ENCODE data around the gene GCK. TPM values are rescaled to one million over a fixed set of nuclear protein-coding genes. Genes with fewer than 3 reads are reported as not detected.

Gene GCK
- total and polyA plus RNA-seq, 4 donors = 0.09 to 12.7 (median 0.44) TPM

GRCh38 chr7:44217852-44218402 lies 28.7 kb upstream of the GCK start:
- no peak for DNase-seq (ENCODE audit: low spot score)
- no peaks in the 10 kb centered on the region for H3K9me3 ChIP-seq (ENCODE audit: control insufficient read depth in 4 of 4, low read length in 3 of 4)
- WGBS = 89% methylated on average over 17 of the region's 17 CpGs

GRCh38 chr7:44217223-44217714 lies 28.0 kb upstream of the GCK start:
- Histone ChIP-seq H3K27me3 (ENCODE audit: control insufficient read depth in 4 of 4, insufficient read depth in 4 of 4, low read length in 3 of 4) (no peaks in the 10 kb centered on the region), H3K27ac (ENCODE audit: low read depth in 1 of 2, low read length in 2 of 2) (no peak overlapping the region), H3K9ac (ENCODE audit: low read depth in 1 of 2, low read length in 2 of 2) (no peak overlapping the region), H3K36me3 (ENCODE audit: control insufficient read depth in 4 of 4, insufficient read depth in 3 of 4, low read depth in 1 of 4, low read length in 3 of 4) (peaks cover 0 to 10% (median 0%) of the 10 kb centered on the region in 4 donors), H3K4me1 (ENCODE audit: control insufficient read depth in 4 of 4, insufficient read depth in 4 of 4, low read length in 3 of 4) (no peaks in the 10 kb centered on the region), H3K4me3 (ENCODE audit: low read depth in 1 of 3, low read length in 3 of 3) (no peak overlapping the region), H3K9me3 (ENCODE audit: control insufficient read depth in 4 of 4, low read length in 3 of 4) (no peaks in the 10 kb centered on the region)
- no peak for DNase-seq (ENCODE audit: low spot score)
- no peak for TF ChIP-seq MAX (IDR thresholded peaks at IDR 0.05)
- TF ChIP-seq NR2F2 (IDR thresholded peaks at IDR 0.05) = no peak
- TF ChIP-seq ZBTB33 (IDR thresholded peaks at IDR 0.05) = no peak
- no peak for TF ChIP-seq JUND (IDR thresholded peaks at IDR 0.05)
- TF ChIP-seq REST (IDR thresholded peaks at IDR 0.05) = no peak
- TF ChIP-seq RXRA (IDR thresholded peaks at IDR 0.05) = no peak
- no peak for TF ChIP-seq FOXA1 (IDR thresholded peaks at IDR 0.05)
- TF ChIP-seq TAF1 (conservative IDR thresholded peaks at IDR 0.05) = no peak
- no peak for TF ChIP-seq HNF4A (conservative IDR thresholded peaks at IDR 0.05)
- no peak for TF ChIP-seq GABPA (IDR thresholded peaks at IDR 0.05 in 1 of 2, conservative IDR thresholded peaks at IDR 0.05 in 1 of 2)
- WGBS = 90% methylated on average over 19 of the region's 19 CpGs

More at GRCh38 chr7:44217852-44218402, 28.7 kb upstream of the GCK start:
- TF ChIP-seq FOXA2 (IDR thresholded peaks at IDR 0.05) (no peak), ZBTB33 (IDR thresholded peaks at IDR 0.05) (no peak), HNF4G (IDR thresholded peaks at IDR 0.05) (no peak), SP1 (IDR thresholded peaks at IDR 0.05) (no peak), ATF3 (IDR thresholded peaks at IDR 0.05) (no peak), TAF1 (conservative IDR thresholded peaks at IDR 0.05) (no peak), FOXA1 (IDR thresholded peaks at IDR 0.05) (no peak), RAD21 (IDR thresholded peaks at IDR 0.05) (no peak), HNF4A (conservative IDR thresholded peaks at IDR 0.05) (no peak)
- no peak overlapping the region for H3K9ac ChIP-seq (ENCODE audit: low read depth in 1 of 2, low read length in 2 of 2)
- no peaks in the 10 kb centered on the region for H3K27me3 ChIP-seq (ENCODE audit: control insufficient read depth in 4 of 4, insufficient read depth in 4 of 4, low read length in 3 of 4)
- no peak overlapping the region for H3K27ac ChIP-seq (ENCODE audit: low read depth in 1 of 2, low read length in 2 of 2)
- H3K4me1 ChIP-seq (ENCODE audit: control insufficient read depth in 4 of 4, insufficient read depth in 4 of 4, low read length in 3 of 4) = no peaks in the 10 kb centered on the region
- H3K36me3 ChIP-seq (ENCODE audit: control insufficient read depth in 4 of 4, insufficient read depth in 3 of 4, low read depth in 1 of 4, low read length in 3 of 4) = peaks cover 0 to 4% (median 0%) of the 10 kb centered on the region in 4 donors
- no peak overlapping the region for H3K4me3 ChIP-seq (ENCODE audit: low read depth in 1 of 3, low read length in 3 of 3)
